H9 (cell line): Measurements from ENCODE around the gene ATP2B2. TPM values are rescaled to one million over a fixed set of nuclear protein-coding genes. Genes with fewer than 3 reads are reported as not detected.

ENCODE experiments used
- DNase-seq: peaks from one replicate; pipeline ENCODE4 v3.0.0-alpha.2; 2017
- H2AFZ ChIP-seq: one replicate; pipeline ENCODE4 v1.6.1; 2013; ENCODE audit warnings: mild to moderate bottlenecking, low read length, control low read depth, moderate library complexity
- H2AK5ac ChIP-seq: 2 replicates; pipeline ENCODE4 v1.6.1; 2013; ENCODE audit warnings: low read length, control low read depth, mixed read lengths; ENCODE audit not compliant: insufficient read length
- H2BK120ac ChIP-seq: one replicate; pipeline ENCODE4 v1.6.1; 2013; ENCODE audit warnings: low read depth, mild to moderate bottlenecking, low read length, control low read depth, inconsistent platforms; ENCODE audit not compliant: poor library complexity, severe bottlenecking
- H2BK12ac ChIP-seq: 2 replicates; pipeline ENCODE4 v1.6.1; 2013; ENCODE audit warnings: low read length, control low read depth, mixed read lengths, low read depth; ENCODE audit not compliant: insufficient read length
- H2BK15ac ChIP-seq: 2 replicates; pipeline ENCODE4 v1.6.1; 2013; ENCODE audit warnings: low read depth, low read length, control low read depth
- H2BK20ac ChIP-seq: one replicate; pipeline ENCODE4 v1.6.1; 2013; ENCODE audit warnings: low read depth, mild to moderate bottlenecking, low read length, control low read depth, inconsistent platforms; ENCODE audit not compliant: poor library complexity, severe bottlenecking
- H2BK5ac ChIP-seq: 2 replicates; pipeline ENCODE4 v1.6.1; 2013; ENCODE audit warnings: low read length, control low read depth, mixed read lengths; ENCODE audit not compliant: insufficient read length
- H3K14ac ChIP-seq: 2 replicates; pipeline ENCODE4 v1.6.1; 2013; ENCODE audit warnings: low read length, control low read depth; ENCODE audit not compliant: insufficient read depth
- H3K18ac ChIP-seq: 2 replicates; pipeline ENCODE4 v1.6.1; 2013; ENCODE audit warnings: low read depth, mild to moderate bottlenecking, mixed read lengths, low read length, control low read depth; ENCODE audit not compliant: insufficient read length
- H3K23ac ChIP-seq: 2 replicates; pipeline ENCODE4 v1.6.1; 2013; ENCODE audit warnings: low read length, control low read depth, mixed read lengths, low read depth; ENCODE audit not compliant: insufficient read length
- H3K23me2 ChIP-seq: 2 replicates; pipeline ENCODE4 v1.6.1; 2013; ENCODE audit warnings: low read depth, mild to moderate bottlenecking, mixed read lengths, low read length, control low read depth; ENCODE audit not compliant: insufficient read length, poor library complexity, severe bottlenecking
- H3K27ac ChIP-seq: 2 replicates; pipeline ENCODE4 v1.5.1; 2013; ENCODE audit warnings: low read length, control low read depth, mixed read lengths, low read depth; ENCODE audit not compliant: insufficient read length
- H3K27me3 ChIP-seq: 2 replicates; pipeline ENCODE4 v1.6.1; 2013; ENCODE audit warnings: low read length, control low read depth, inconsistent platforms; ENCODE audit not compliant: insufficient read depth
- H3K4ac ChIP-seq: 2 replicates; pipeline ENCODE4 v1.6.1; 2013; ENCODE audit warnings: low read depth, mild to moderate bottlenecking, control low read depth, inconsistent platforms, low read length, moderate library complexity
- H3K4me1 ChIP-seq: 2 replicates; pipeline ENCODE4 v1.6.1; 2013; ENCODE audit warnings: low read length, control low read depth, inconsistent platforms; ENCODE audit not compliant: insufficient read depth
- H3K4me2 ChIP-seq: 2 replicates; pipeline ENCODE4 v1.6.1; 2013; ENCODE audit warnings: low read length, control low read depth, mixed read lengths; ENCODE audit not compliant: insufficient read length, insufficient read depth
- H3K56ac ChIP-seq: 2 replicates; pipeline ENCODE4 v1.6.1; 2013; ENCODE audit warnings: low read depth, mild to moderate bottlenecking, mixed read lengths, low read length, control low read depth; ENCODE audit not compliant: insufficient read length
- H3K79me1 ChIP-seq: 2 replicates; pipeline ENCODE4 v1.6.1; 2013; ENCODE audit warnings: low read depth, mild to moderate bottlenecking, moderate library complexity, low read length, control low read depth, inconsistent platforms; ENCODE audit not compliant: insufficient read depth, poor library complexity, severe bottlenecking
- H3K79me2 ChIP-seq: 2 replicates; pipeline ENCODE4 v1.6.1; 2013; ENCODE audit warnings: low read length, control low read depth, inconsistent platforms; ENCODE audit not compliant: insufficient read depth
- H3K9ac ChIP-seq: 2 replicates; pipeline ENCODE4 v1.6.1; 2013; ENCODE audit warnings: low read length, control low read depth, mixed read lengths; ENCODE audit not compliant: insufficient read length; ENCODE audit errors: extremely low read depth
- H3K9me3 ChIP-seq: one replicate; pipeline ENCODE4 v1.6.1; 2013; ENCODE audit warnings: low read depth, low read length, inconsistent platforms; ENCODE audit not compliant: control insufficient read depth
- H3T11ph ChIP-seq: one replicate; pipeline ENCODE4 v1.6.1; 2013; ENCODE audit warnings: mild to moderate bottlenecking, low read length, control low read depth, inconsistent platforms
- H4K20me1 ChIP-seq: one replicate; pipeline ENCODE4 v1.6.1; 2013; ENCODE audit not compliant: control insufficient read depth, insufficient read length, insufficient read depth
- H4K5ac ChIP-seq: 2 replicates; pipeline ENCODE4 v1.6.1; 2013; ENCODE audit warnings: low read depth, mild to moderate bottlenecking, mixed read lengths, low read length, control low read depth; ENCODE audit not compliant: insufficient read length
- H4K8ac ChIP-seq: replicated peaks from 2 replicates; pipeline ENCODE4 v1.6.1; 2013; ENCODE audit warnings: low read length, control low read depth, mixed read lengths, low read depth; ENCODE audit not compliant: insufficient read length
- H4K91ac ChIP-seq: 2 replicates; pipeline ENCODE4 v1.6.1; 2013; ENCODE audit warnings: low read depth, mild to moderate bottlenecking, moderate library complexity, mixed read lengths, low read length, control low read depth; ENCODE audit not compliant: insufficient read length
- H3K27ac Mint-ChIP-seq, 3 experiments: 2 replicates in 2 of 3; 3 replicates in 1 of 3; pipeline ENCODE4 v1.8.0; 2020 to 2021; ENCODE audit warnings: mixed read lengths in 3 of 3, mild to moderate bottlenecking in 1 of 3, moderate library complexity in 1 of 3
- H3K27me3 Mint-ChIP-seq: 2 replicates; pipeline ENCODE4 v1.8.0; 2021; ENCODE audit warnings: low read depth, mild to moderate bottlenecking, moderate library complexity, mixed read lengths
- H3K36me3 Mint-ChIP-seq, 3 experiments: 2 replicates in 2 of 3; 3 replicates in 1 of 3; pipeline ENCODE4 v1.8.0; 2020 to 2021; ENCODE audit warnings: low read depth in 3 of 3, mixed read lengths in 3 of 3; ENCODE audit not compliant: insufficient read depth in 1 of 3
- H3K4me1 Mint-ChIP-seq, 2 experiments: 2 replicates each; pipeline ENCODE4 v1.8.0; 2020; ENCODE audit warnings: mixed read lengths in 2 of 2
- H3K4me3 Mint-ChIP-seq, 2 experiments: 2 replicates in 1 of 2; 3 replicates in 1 of 2; pipeline ENCODE4 v1.8.0; 2020 to 2021; ENCODE audit warnings: mild to moderate bottlenecking in 2 of 2, mixed read lengths in 2 of 2, moderate library complexity in 1 of 2
- H3K9me3 Mint-ChIP-seq, 2 experiments: 2 replicates in 1 of 2; 3 replicates in 1 of 2; pipeline ENCODE4 v1.8.0; 2020; ENCODE audit warnings: mild to moderate bottlenecking in 2 of 2, mixed read lengths in 2 of 2, moderate library complexity in 1 of 2
- WGBS: extraction: QIAGEN DNeasy Blood & Tissue Kit; methylation state at CpG from one replicate; pipeline ENCODE4 v1.1.7; 2013; ENCODE audit warnings: missing lambda C conversion rate, low lambda C conversion rate, mixed read lengths; ENCODE audit not compliant: insufficient read length; ENCODE audit errors: extremely low coverage; 5-methylcytosine and 5-hydroxymethylcytosine counted together
- total RNA-seq: library from RNA; stranded (reverse); gene quantifications from 2 replicates; pipeline ENCODE4 v1.2.1, GENCODE V29; 2021
- TF ChIP-seq, protein P1 (sequence below): fragments of 200-600 bp; sonication (generic); conservative IDR thresholded peaks from 3 replicates; pipeline ENCODE4 v1.8.0; 2021; ENCODE audit warnings: antibody characterized with exemption, mild to moderate bottlenecking

Gene ATP2B2
- total RNA-seq, 1 experiment from 2014 or later = 0.33 TPM

DNA sequence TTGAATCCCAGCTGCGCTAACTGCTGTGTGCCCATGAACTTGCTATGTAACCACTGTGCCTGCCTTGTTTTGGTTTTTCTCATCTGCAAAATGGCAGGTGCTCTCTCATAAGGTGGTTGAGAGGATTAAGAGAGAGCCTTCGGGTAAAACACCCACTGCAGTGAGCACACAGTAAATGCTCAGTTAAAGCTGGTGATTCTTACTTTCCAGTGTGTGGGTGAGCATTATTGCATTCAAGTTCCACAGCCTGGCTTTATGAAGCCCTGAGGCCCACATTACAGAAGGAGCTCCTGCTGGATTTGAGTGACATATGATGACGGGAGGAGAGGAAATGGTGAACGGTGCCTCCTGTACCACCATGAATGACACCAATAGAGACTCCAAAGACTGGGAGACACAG, 101.0 kb downstream of the ATP2B2 start:
- no peak overlapping the region for H2AFZ ChIP-seq
- H3K18ac ChIP-seq = no peak overlapping the region
- H3K4ac ChIP-seq = no peak overlapping the region
- Mint-ChIP-seq H3K4me3 (no peak overlapping the region), H3K27ac (no peak overlapping the region; a peak in 1 of 7 replicates), H3K36me3 (no peaks in the 10 kb centered on the region), H3K4me1 (peaks cover 6 to 16% of the 10 kb centered on the region in 2 experiments), H3K27me3 (no peaks in the 10 kb centered on the region), H3K9me3 (no peaks in the 10 kb centered on the region)
- H3K14ac ChIP-seq = no peak overlapping the region
- no CpG with 5 or more reads among the region's 4 CpGs for WGBS
- no peaks in the 10 kb centered on the region for H3K79me1 ChIP-seq
- DNase-seq = no peak
- H4K8ac ChIP-seq = no peak overlapping the region
- H3K56ac ChIP-seq = no peak overlapping the region
- H3K79me2 ChIP-seq = no peaks in the 10 kb centered on the region
- no peak overlapping the region for H2BK12ac ChIP-seq
- H3K4me2 ChIP-seq = no peak overlapping the region
- H2BK5ac ChIP-seq = no peak overlapping the region
- no peaks in the 10 kb centered on the region for H3K23me2 ChIP-seq
- no peak overlapping the region for H3K9ac ChIP-seq
- H3K27ac ChIP-seq = no peak overlapping the region
- H2AK5ac ChIP-seq = no peak overlapping the region
- H4K5ac ChIP-seq = no peak overlapping the region
- no peak overlapping the region for H4K91ac ChIP-seq
- H2BK15ac ChIP-seq = no peak overlapping the region
- H3T11ph ChIP-seq = no peak overlapping the region
- H2BK120ac ChIP-seq = no peak overlapping the region
- no peak overlapping the region for H2BK20ac ChIP-seq
- H3K23ac ChIP-seq = no peak overlapping the region
- no peaks in the 10 kb centered on the region for H3K4me1 ChIP-seq
- TF ChIP-seq, protein P1, sequence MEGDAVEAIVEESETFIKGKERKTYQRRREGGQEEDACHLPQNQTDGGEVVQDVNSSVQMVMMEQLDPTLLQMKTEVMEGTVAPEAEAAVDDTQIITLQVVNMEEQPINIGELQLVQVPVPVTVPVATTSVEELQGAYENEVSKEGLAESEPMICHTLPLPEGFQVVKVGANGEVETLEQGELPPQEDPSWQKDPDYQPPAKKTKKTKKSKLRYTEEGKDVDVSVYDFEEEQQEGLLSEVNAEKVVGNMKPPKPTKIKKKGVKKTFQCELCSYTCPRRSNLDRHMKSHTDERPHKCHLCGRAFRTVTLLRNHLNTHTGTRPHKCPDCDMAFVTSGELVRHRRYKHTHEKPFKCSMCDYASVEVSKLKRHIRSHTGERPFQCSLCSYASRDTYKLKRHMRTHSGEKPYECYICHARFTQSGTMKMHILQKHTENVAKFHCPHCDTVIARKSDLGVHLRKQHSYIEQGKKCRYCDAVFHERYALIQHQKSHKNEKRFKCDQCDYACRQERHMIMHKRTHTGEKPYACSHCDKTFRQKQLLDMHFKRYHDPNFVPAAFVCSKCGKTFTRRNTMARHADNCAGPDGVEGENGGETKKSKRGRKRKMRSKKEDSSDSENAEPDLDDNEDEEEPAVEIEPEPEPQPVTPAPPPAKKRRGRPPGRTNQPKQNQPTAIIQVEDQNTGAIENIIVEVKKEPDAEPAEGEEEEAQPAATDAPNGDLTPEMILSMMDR = no peak
- H3K27me3 ChIP-seq = no peaks in the 10 kb centered on the region
- H3K9me3 ChIP-seq = no peaks in the 10 kb centered on the region
- no peaks in the 10 kb centered on the region for H4K20me1 ChIP-seq
